Small intestine (tissue), 7 donors: ENCODE measurements around the gene GALNT5. TPM values are rescaled to one million over a fixed set of nuclear protein-coding genes. Genes with fewer than 3 reads are reported as not detected.
"Not testable (repeated sequence)": the region's sequence is repeated elsewhere in the genome, so short reads cannot be mapped to it uniquely, and the experiment has no call there.

Experiments used
- DNase-seq, 2 donors: peaks; one replicate each; pipeline versions ENCODE4 v3.0.0 to v3.0.0-alpha.2; 2013
- FAIRE-seq: peaks from 2 replicates; lab custom pipeline; 2012; peaks lifted over from hg19 to GRCh38; lab: Jason Lieb, UNC
- H3K27ac ChIP-seq, 3 donors: one replicate each; pipeline ENCODE4 v1.5.1; 2013; ENCODE audit warnings: low read length in 2 of 3, mild to moderate bottlenecking in 2 of 3, control low read depth in 1 of 3, inconsistent platforms in 1 of 3, low read depth in 1 of 3, moderate library complexity in 1 of 3
- H3K27me3 ChIP-seq, 3 donors: one replicate each; pipeline ENCODE4 v1.6.1; 2013; ENCODE audit warnings: low read length in 3 of 3, inconsistent platforms in 1 of 3; ENCODE audit not compliant: control insufficient read depth in 3 of 3, insufficient read depth in 3 of 3
- H3K36me3 ChIP-seq, 3 donors: one replicate each; pipeline ENCODE4 v1.6.1; 2013; ENCODE audit warnings: low read length in 3 of 3, inconsistent platforms in 1 of 3, low read depth in 1 of 3, mild to moderate bottlenecking in 1 of 3, moderate library complexity in 1 of 3; ENCODE audit not compliant: control insufficient read depth in 3 of 3, insufficient read depth in 2 of 3
- H3K4me1 ChIP-seq, 3 donors: one replicate each; pipeline ENCODE4 v1.6.1; 2013; ENCODE audit warnings: low read length in 2 of 3, inconsistent platforms in 1 of 3, low read depth in 1 of 3, mild to moderate bottlenecking in 1 of 3, moderate library complexity in 1 of 3; ENCODE audit not compliant: control insufficient read depth in 3 of 3, insufficient read depth in 2 of 3
- H3K4me3 ChIP-seq, 3 donors: one replicate each; pipeline ENCODE4 v1.5.1; 2013; ENCODE audit warnings: low read length in 3 of 3, control low read depth in 1 of 3, inconsistent platforms in 1 of 3, low read depth in 1 of 3, mild to moderate bottlenecking in 1 of 3, moderate library complexity in 1 of 3
- H3K9me3 ChIP-seq, 2 donors: one replicate each; pipeline ENCODE4 v1.6.1; 2013; ENCODE audit warnings: low read depth in 1 of 2, low read length in 1 of 2; ENCODE audit not compliant: control insufficient read depth in 2 of 2, insufficient read depth in 1 of 2
- WGBS, 3 donors: extraction: QIAGEN DNeasy Blood & Tissue Kit; methylation state at CpG; one replicate each; pipeline ENCODE4 v1.1.7; 2013; 5-methylcytosine and 5-hydroxymethylcytosine counted together
- polyA plus RNA-seq, 4 donors: library from polyadenylated mRNA; stranded (reverse) in 3 of 4; unstranded in 1 of 4; fragments of 200-250 nt in 3 of 4; fragments of 120-200 nt in 1 of 4; gene quantifications; one replicate each; pipeline versions ENCODE4 v1.2.1 to v1.2.3, GENCODE V29; 2013
- donor health status: healthy with polysubstance abuse.
- donor health status: control.
- donor health status: control.
- donor health status: Bipolar disorder and iron deficiency.
- donor health status: healthy.

GALNT5 gene
- polyA plus RNA-seq, 4 donors: 0.67 to 29.2 (median 2.3) TPM

DNA sequence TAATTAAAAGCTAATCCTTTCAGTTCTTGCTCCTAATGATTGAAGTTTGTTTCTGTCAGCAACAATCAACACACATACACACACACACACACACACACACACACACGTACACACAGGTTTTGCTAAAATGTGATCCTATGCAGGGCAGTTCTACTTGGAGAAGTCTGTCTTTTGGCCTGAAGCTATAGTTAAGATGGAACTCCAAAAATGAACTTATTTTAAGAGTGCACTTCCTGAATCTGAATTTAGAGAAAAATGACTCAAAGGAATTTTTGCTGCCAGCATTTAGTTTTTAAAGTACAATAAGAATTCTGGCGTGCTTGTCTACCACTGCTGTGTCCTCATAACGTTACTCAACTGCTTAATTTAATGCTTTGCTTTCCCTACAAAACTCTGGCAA lies 6.6 kb downstream of the GALNT5 start:
- H3K27ac ChIP-seq: no peak overlapping the region
- no peak for FAIRE-seq
- H3K27me3 ChIP-seq: no peaks in the 10 kb centered on the region
- H3K36me3 ChIP-seq: no peaks in the 10 kb centered on the region
- no peak overlapping the region for H3K4me3 ChIP-seq
- no peak for DNase-seq
- WGBS, 3 donors: 56 to 94% (median 68%) methylated on average over 3 of the region's 3 CpGs
- peaks cover 0 to 18% (median 4%) of the 10 kb centered on the region in 3 donors for H3K4me1 ChIP-seq
- no peaks in the 10 kb centered on the region for H3K9me3 ChIP-seq

- WGBS, 3 donors: 91 to 94% (median 94%) methylated on average over 4 of the region's 4 CpGs
- DNase-seq: no peak
- FAIRE-seq: no peak
- no peak overlapping the region for H3K4me3 ChIP-seq
- peaks cover 0 to 6% (median 0%) of the 10 kb centered on the region in 3 donors for H3K4me1 ChIP-seq
- no peak overlapping the region for H3K27ac ChIP-seq
- no peaks in the 10 kb centered on the region for H3K27me3 ChIP-seq
- no peaks in the 10 kb centered on the region for H3K9me3 ChIP-seq
- H3K36me3 ChIP-seq: no peaks in the 10 kb centered on the region
These were observed 8.3 kb downstream of the GALNT5 start for GRCh38 chr2:157265825-157266224.

DNA sequence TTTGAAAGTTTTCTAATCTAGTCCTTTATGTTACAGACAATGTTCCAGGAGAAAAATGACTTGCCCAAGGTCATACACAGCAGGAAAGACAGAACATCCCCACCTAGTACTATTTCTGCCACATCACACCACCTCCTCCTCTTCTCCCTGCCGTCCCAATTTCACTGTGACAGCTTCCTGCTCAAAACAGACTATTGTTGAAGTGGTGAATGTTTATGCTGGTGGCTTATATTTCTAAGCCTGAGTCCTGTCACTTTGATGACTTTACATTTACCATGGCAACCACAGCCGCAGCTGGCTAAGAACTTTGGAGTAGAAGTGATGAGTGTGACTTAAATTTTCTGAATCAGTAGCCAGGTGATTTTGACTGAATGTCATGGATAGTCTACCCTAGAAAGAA lies 10.0 kb downstream of the GALNT5 start:
- H3K27ac ChIP-seq: no peak overlapping the region
- H3K27me3 ChIP-seq: no peaks in the 10 kb centered on the region
- peaks cover 0 to 3% (median 0%) of the 10 kb centered on the region in 3 donors for H3K4me1 ChIP-seq
- no peaks in the 10 kb centered on the region for H3K9me3 ChIP-seq
- 36 to 80% (median 48%) methylated on average over 2 of the region's 2 CpGs for WGBS, 3 donors
- H3K4me3 ChIP-seq: no peak overlapping the region
- no peaks in the 10 kb centered on the region for H3K36me3 ChIP-seq
- FAIRE-seq (no peak), DNase-seq (no peak)

- no peak for DNase-seq
- 83 to 91% (median 87%) methylated on average over 2 of the region's 2 CpGs for WGBS, 3 donors
- no peaks in the 10 kb centered on the region for H3K9me3 ChIP-seq
- H3K27ac ChIP-seq: no peak overlapping the region
- H3K4me3 ChIP-seq: no peak overlapping the region
- no peaks in the 10 kb centered on the region for H3K36me3 ChIP-seq
- H3K4me1 ChIP-seq: peaks cover 0 to 3% (median 0%) of the 10 kb centered on the region in 3 donors
- no peak for FAIRE-seq
- H3K27me3 ChIP-seq: no peaks in the 10 kb centered on the region
These were observed 11.6 kb downstream of the GALNT5 start for GRCh38 chr2:157269060-157269459.

DNA sequence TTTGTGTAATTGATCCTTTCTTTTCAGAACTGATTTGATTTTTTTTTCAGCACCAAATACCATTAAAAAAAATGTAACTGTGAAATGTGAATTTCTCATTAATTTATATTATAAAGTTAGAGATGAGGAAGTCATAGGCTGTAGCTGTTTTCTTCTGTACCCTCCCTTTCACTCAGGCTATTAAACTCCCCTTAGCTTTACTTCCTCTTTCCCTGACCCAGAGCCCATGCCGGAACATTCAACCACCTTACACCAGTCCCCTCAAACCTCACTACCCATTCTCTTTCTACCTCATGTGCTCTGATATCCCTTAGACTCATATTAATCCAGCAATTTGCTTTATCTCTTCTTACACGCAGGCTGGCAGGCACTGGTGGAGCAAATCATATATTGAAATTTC lies 12.4 kb downstream of the GALNT5 start:
- FAIRE-seq (no peak), DNase-seq (no peak)
- H3K9me3 ChIP-seq: no peaks in the 10 kb centered on the region
- H3K4me1 ChIP-seq: peaks cover 0 to 1% (median 0%) of the 10 kb centered on the region in 3 donors
- no peak overlapping the region for H3K27ac ChIP-seq
- WGBS, 3 donors: 69 to 86% (median 74%) methylated on average over 2 of the region's 2 CpGs
- H3K27me3 ChIP-seq: no peaks in the 10 kb centered on the region
- no peaks in the 10 kb centered on the region for H3K36me3 ChIP-seq
- no peak overlapping the region for H3K4me3 ChIP-seq

- no peaks in the 10 kb centered on the region for H3K27me3 ChIP-seq
- no peak for DNase-seq
- no peak overlapping the region for H3K27ac ChIP-seq
- H3K4me3 ChIP-seq: no peak overlapping the region
- no peaks in the 10 kb centered on the region for H3K36me3 ChIP-seq
- H3K4me1 ChIP-seq: no peaks in the 10 kb centered on the region
- H3K9me3 ChIP-seq: no peaks in the 10 kb centered on the region
- 83 to 88% (median 87%) methylated on average over 1 of the region's 1 CpG for WGBS, 3 donors
- no peak for FAIRE-seq
These were observed 14.2 kb downstream of the GALNT5 start for GRCh38 chr2:157271590-157272203.

- not testable (repeated sequence) for H3K9me3 ChIP-seq, DNase-seq, H3K4me3 ChIP-seq, FAIRE-seq, H3K27ac ChIP-seq, H3K36me3 ChIP-seq, H3K27me3 ChIP-seq, H3K4me1 ChIP-seq
- WGBS, 3 donors: 65 to 79% (median 70%) methylated on average over 7 of the region's 7 CpGs
These were observed 21.8 kb downstream of the GALNT5 start for GRCh38 chr2:157279311-157279710.

DNA sequence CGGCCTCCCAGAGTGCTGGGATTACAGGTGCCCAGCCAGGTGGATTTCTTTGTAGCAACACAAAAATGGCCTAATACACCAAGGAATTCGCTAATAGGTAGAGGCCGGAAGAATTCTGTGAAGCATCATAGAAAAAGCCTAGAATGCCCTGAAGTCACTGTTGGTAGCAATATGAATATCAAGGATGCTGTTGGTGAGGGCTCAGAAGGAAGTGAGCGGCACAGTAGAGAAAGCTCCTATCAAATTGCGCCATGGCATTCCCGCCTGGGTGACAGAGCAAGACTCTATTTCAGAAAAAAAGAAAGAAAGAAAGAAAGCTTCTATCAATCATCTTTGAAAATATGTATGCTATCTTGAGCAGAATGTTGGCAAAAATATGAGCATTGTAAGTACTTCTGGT lies 23.8 kb downstream of the GALNT5 start:
- Histone ChIP-seq H3K4me3 (no peak overlapping the region), H3K4me1 (peaks cover 0 to 5% (median 2%) of the 10 kb centered on the region in 3 donors), H3K36me3 (no peaks in the 10 kb centered on the region), H3K9me3 (peaks cover 0 to 6% of the 10 kb centered on the region in 2 donors), H3K27ac (no peak overlapping the region), H3K27me3 (no peaks in the 10 kb centered on the region)
- FAIRE-seq (no peak), DNase-seq (no peak)
- 93 to 97% (median 95%) methylated on average over 6 of the region's 6 CpGs for WGBS, 3 donors

DNA sequence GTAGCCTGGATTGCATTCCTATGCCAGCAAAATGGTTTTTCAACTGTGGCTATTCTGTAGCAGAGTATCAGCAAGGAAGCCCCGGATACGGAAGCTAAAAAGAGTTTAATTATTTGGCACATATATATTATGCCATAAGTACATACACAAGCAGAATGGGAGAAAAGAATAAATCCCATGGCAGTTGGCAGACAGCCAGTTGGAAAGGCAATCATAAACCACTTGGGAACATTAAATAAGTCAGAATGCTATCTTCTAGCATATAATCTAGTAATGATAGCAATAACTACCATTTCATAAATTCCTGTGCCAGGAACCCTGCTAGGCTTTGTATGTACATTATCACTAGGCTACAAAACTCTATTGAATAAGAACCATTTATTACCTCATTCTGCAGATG lies 26.0 kb downstream of the GALNT5 start:
- WGBS, 3 donors: 15 to 39% (median 38%) methylated on average over 2 of the region's 2 CpGs
- H3K9me3 ChIP-seq: peaks cover 0 to 6% of the 10 kb centered on the region in 2 donors
- H3K27me3 ChIP-seq: no peaks in the 10 kb centered on the region
- H3K4me1 ChIP-seq: peaks cover 0 to 5% (median 2%) of the 10 kb centered on the region in 3 donors
- H3K4me3 ChIP-seq: no peak overlapping the region
- H3K36me3 ChIP-seq: no peaks in the 10 kb centered on the region
- DNase-seq (peak in 1 of 2 donors; percentile 38), FAIRE-seq (no peak)
- H3K27ac ChIP-seq: no peak overlapping the region
